Caco-2 (cell line): Measurements from ENCODE around the gene TCAF1. TPM values are rescaled to one million over a fixed set of nuclear protein-coding genes. Genes with fewer than 3 reads are reported as not detected.
A peak's percentile ranks its signal among the peaks of the same experiment; 100 is the strongest.

Experiments used
- BruUV-seq: library from RNA; stranded (reverse); fragments of 400-500 nt; replicated peaks from 2 replicates; lab custom pipeline; 2021; lab: Mats Ljungman, UMichigan
- CTCF ChIA-PET: fragments of 300-600 bp; sonication (Branson Sonifier 250); formaldehyde crosslinking; loops from one replicate; lab custom pipeline; 2022; ENCODE audit warnings: antibody characterized with exemption; lab: Charles Lee
- POLR2A ChIA-PET: fragments of 300-600 bp; sonication (Branson Sonifier 250); formaldehyde crosslinking; loops from one replicate; lab custom pipeline; 2022; ENCODE audit warnings: antibody characterized with exemption; lab: Charles Lee
- DNase-seq, 2 experiments: peaks; one replicate each; pipeline versions ENCODE4 v3.0.0 to v3.0.0-alpha.2; 2020 to 2022
- H3K27me3 ChIP-seq: replicated peaks from 2 replicates; pipeline ENCODE4 v1.6.0; 2011; ENCODE audit warnings: low read length; ENCODE audit not compliant: control insufficient read depth, insufficient read depth
- H3K36me3 ChIP-seq: 2 replicates; pipeline ENCODE4 v1.5.1; 2011; ENCODE audit warnings: low read length; ENCODE audit not compliant: control insufficient read depth, insufficient read depth
- H3K4me1 ChIP-seq: fragments of 250-450 bp; sonication (Bioruptor Pico); 2 replicates; pipeline ENCODE4 v1.5.1; 2020; ENCODE audit warnings: mild to moderate bottlenecking
- H3K4me3 ChIP-seq: 2 replicates; pipeline ENCODE4 v1.5.1; 2011; ENCODE audit warnings: low read depth, mild to moderate bottlenecking, control low read depth, low read length
- H3K9me3 ChIP-seq: fragments of 250-450 bp; sonication (Bioruptor Pico); 2 replicates; pipeline ENCODE4 v1.5.1; 2020; ENCODE audit warnings: mild to moderate bottlenecking, moderate library complexity
- H3K27ac Mint-ChIP-seq: one replicate; pipeline ENCODE4 v1.8.0; 2022; ENCODE audit warnings: mixed read lengths; ENCODE audit not compliant: unreplicated experiment
- H3K27me3 Mint-ChIP-seq: one replicate; pipeline ENCODE4 v1.8.0; 2022; ENCODE audit warnings: mixed read lengths; ENCODE audit not compliant: insufficient read depth, unreplicated experiment
- H3K36me3 Mint-ChIP-seq: one replicate; pipeline ENCODE4 v1.8.0; 2022; ENCODE audit warnings: mild to moderate bottlenecking, mixed read lengths; ENCODE audit not compliant: insufficient read depth, unreplicated experiment
- H3K4me1 Mint-ChIP-seq: one replicate; pipeline ENCODE4 v1.8.0; 2022; ENCODE audit warnings: low read depth, mixed read lengths; ENCODE audit not compliant: unreplicated experiment
- H3K4me3 Mint-ChIP-seq: one replicate; pipeline ENCODE4 v1.8.0; 2022; ENCODE audit warnings: mild to moderate bottlenecking, moderate library complexity, mixed read lengths; ENCODE audit not compliant: unreplicated experiment
- H3K9me3 Mint-ChIP-seq: one replicate; pipeline ENCODE4 v1.8.0; 2022; ENCODE audit warnings: mixed read lengths; ENCODE audit not compliant: unreplicated experiment
- intact Hi-C: fragments of 100-400 bp; cut with micrococcal nuclease; formaldehyde crosslinking; loops from one replicate; pipeline ENCODE4 v1.10.0; 2022; ENCODE audit not compliant: unreplicated experiment
- total RNA-seq: library from RNA; stranded (reverse); gene quantifications from 2 replicates; pipeline ENCODE4 v1.2.3, GENCODE V29; 2022
- TF ChIP-seq, protein P1 (sequence below), 2 experiments: fragments of 200-600 bp in 1 of 2; IDR thresholded peaks; 1 replicate in 1 of 2; 2 replicates in 1 of 2; pipeline versions ENCODE4 v1.5.1 to v1.8.0; 2011 to 2022; ENCODE audit warnings: antibody characterized with exemption in 1 of 2, control low read depth in 1 of 2, inconsistent platforms in 1 of 2, low read depth in 1 of 2, low read length in 1 of 2, mild to moderate bottlenecking in 1 of 2, moderate library complexity in 1 of 2; ENCODE audit not compliant: insufficient read depth in 1 of 2, severe bottlenecking in 1 of 2, unreplicated experiment in 1 of 2

TCAF1 gene
- total RNA-seq, 1 experiment from 2014 or later = 92.3 TPM

DNA sequence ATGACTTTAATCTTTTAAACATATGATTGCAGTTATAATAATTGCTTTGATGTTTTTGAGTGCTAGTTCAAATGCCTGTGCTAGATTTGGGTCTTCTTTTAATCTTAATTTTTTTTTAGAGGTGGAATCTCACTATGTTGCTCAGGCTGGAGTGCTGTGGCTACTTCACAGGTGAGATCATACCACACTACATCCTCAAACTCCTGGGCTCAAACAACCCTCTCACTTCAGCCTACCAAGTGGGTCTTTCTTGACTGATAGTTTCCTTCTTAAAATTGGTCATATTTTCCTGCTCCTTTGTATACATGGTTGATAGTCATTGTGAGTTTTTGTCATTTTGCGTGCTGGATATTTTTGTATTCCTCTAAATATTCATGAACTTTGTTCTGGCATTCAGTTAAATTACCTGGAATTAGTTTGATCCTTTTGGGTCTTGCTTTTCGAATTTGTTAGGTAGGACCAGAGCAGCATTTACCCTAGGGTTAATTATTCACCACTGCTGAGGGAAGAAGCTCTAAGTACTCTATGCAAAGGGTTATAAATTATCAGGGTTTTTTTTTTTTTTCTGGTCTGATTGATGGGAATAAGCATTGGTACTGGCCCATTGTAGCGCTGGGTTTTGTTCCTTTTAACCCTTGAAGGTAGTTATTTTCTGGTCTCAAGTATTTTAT is 12.1 kb upstream of the TCAF1 start:
- Mint-ChIP-seq H3K9me3 (peaks cover 16% of the 10 kb centered on the region), H3K4me3 (peak overlapping the region; percentile 40), H3K4me1 (peaks cover 12% of the 10 kb centered on the region), H3K27me3 (no peaks in the 10 kb centered on the region), H3K27ac (no peak overlapping the region), H3K36me3 (no peaks in the 10 kb centered on the region)
- Histone ChIP-seq H3K36me3 (no peaks in the 10 kb centered on the region), H3K4me1 (peaks cover 14% of the 10 kb centered on the region; the same call in 1 of the 2 replicates), H3K9me3 (peaks cover 3% of the 10 kb centered on the region; the same call in 1 of the 2 replicates), H3K4me3 (no peak overlapping the region), H3K27me3 (no peaks in the 10 kb centered on the region)
- CTCF ChIA-PET = interaction anchor here (1.0 kb wide), 1 partner anchor 12 kb away, joined by 3 read pairs; the partner anchor contains the start of gene TCAF1
- no peak for DNase-seq
- no TSS peak for BruUV-seq
- TF ChIP-seq, protein P1, sequence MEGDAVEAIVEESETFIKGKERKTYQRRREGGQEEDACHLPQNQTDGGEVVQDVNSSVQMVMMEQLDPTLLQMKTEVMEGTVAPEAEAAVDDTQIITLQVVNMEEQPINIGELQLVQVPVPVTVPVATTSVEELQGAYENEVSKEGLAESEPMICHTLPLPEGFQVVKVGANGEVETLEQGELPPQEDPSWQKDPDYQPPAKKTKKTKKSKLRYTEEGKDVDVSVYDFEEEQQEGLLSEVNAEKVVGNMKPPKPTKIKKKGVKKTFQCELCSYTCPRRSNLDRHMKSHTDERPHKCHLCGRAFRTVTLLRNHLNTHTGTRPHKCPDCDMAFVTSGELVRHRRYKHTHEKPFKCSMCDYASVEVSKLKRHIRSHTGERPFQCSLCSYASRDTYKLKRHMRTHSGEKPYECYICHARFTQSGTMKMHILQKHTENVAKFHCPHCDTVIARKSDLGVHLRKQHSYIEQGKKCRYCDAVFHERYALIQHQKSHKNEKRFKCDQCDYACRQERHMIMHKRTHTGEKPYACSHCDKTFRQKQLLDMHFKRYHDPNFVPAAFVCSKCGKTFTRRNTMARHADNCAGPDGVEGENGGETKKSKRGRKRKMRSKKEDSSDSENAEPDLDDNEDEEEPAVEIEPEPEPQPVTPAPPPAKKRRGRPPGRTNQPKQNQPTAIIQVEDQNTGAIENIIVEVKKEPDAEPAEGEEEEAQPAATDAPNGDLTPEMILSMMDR (IDR thresholded peaks at IDR 0.05; ENCODE audit: insufficient read depth in 1 of 2, low read depth in 1 of 2, low read length in 1 of 2, severe bottlenecking in 1 of 2, unreplicated experiment in 1 of 2) = no peak
- intact Hi-C loops = loop anchor here (1.0 kb wide), 1 partner anchor 12 kb away; the partner anchor contains the start of gene TCAF1
- POLR2A ChIA-PET = interaction anchor here (0.7 to 1.5 kb wide), 2 partner anchors 12 to 61 kb away, joined by 3 to 4 read pairs; partner anchors contain the start of gene TCAF1

DNA sequence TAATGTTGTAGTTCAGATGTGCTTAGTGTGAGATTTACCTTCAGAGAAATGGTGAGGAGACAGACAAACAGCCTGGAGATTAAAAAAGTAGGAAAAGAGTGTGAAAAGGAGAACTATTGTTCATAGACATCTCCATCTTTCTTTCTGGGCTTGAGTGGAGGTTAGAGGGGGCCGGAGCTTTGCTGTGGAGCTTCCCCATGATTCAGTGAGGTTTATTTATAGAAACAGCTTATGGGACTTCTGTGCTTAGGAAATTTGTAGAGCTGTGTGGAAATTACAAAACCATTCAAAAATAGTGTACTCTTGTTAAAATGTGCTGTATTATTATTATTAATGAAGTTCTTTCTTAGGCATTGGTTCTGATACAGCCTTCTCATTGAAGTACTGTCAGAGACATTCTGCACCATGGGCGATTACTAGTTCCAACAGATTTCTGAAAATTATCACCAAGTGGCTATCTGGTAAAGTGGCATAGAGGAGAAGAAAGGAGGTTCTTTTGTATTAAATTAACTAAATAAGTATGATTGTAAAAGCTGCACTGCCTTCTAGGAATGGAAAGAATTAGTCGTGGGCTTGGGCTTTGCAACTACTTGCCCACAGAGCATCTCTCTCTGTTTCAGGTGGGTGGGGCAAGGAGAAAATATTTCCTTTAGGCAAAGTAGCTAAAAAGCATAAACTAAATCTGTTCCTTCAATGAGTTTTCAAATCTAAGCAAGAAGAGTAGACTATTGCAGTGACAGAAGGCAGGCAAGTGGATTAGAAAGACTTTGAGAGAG is 8.7 kb upstream of the TCAF1 start:
- ChIA-PET CTCF (interaction anchor here (1.1 kb wide), 1 partner anchor 18 kb away, joined by 3 read pairs; no protein-coding TSS in a partner anchor), POLR2A (no interaction called here)
- no peaks in the 10 kb centered on the region for H3K36me3 Mint-ChIP-seq
- no peak overlapping the region for H3K27ac Mint-ChIP-seq
- H3K36me3 ChIP-seq = no peaks in the 10 kb centered on the region
- H3K9me3 ChIP-seq = no peaks in the 10 kb centered on the region
- no TSS peak for BruUV-seq
- peaks cover 14% of the 10 kb centered on the region for H3K4me1 Mint-ChIP-seq
- H3K27me3 Mint-ChIP-seq = no peaks in the 10 kb centered on the region
- H3K4me3 Mint-ChIP-seq = no peak overlapping the region
- intact Hi-C loops = no loop called here
- no peak for DNase-seq
- TF ChIP-seq, protein P1 (IDR thresholded peaks at IDR 0.05; ENCODE audit: insufficient read depth in 1 of 2, low read depth in 1 of 2, low read length in 1 of 2, severe bottlenecking in 1 of 2, unreplicated experiment in 1 of 2) = no peak
- H3K9me3 Mint-ChIP-seq = no peaks in the 10 kb centered on the region
- H3K4me1 ChIP-seq = peaks cover 14% of the 10 kb centered on the region; the same call in 1 of the 2 replicates
- no peak overlapping the region for H3K4me3 ChIP-seq
- H3K27me3 ChIP-seq = no peaks in the 10 kb centered on the region

DNA sequence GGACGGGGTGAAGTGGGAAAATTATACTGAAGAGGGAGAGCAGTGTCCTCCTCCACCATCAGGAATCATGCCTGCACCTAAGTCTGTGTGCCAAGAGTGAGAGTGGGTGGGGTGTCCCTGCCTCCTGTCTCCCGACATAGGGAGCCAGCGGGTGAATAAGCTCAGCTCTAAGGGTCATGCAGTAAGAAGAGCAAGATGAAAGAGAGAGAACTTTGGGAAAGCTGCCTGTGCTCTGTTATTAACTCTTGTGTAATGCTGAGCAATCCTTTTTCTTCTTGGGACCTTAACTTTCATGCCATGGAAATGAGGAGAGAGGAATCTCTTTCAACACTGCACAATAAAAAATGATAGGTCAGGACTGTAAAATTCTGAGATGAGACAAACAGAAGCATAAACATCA is 7.9 kb upstream of the TCAF1 start:
- Mint-ChIP-seq H3K9me3 (no peaks in the 10 kb centered on the region), H3K36me3 (no peaks in the 10 kb centered on the region), H3K4me3 (no peak overlapping the region), H3K27ac (no peak overlapping the region), H3K27me3 (no peaks in the 10 kb centered on the region), H3K4me1 (peaks cover 21% of the 10 kb centered on the region)
- ChIA-PET POLR2A (no interaction called here), CTCF (no interaction called here)
- DNase-seq = no peak
- TF ChIP-seq, protein P1 (IDR thresholded peaks at IDR 0.05; ENCODE audit: insufficient read depth in 1 of 2, low read depth in 1 of 2, low read length in 1 of 2, severe bottlenecking in 1 of 2, unreplicated experiment in 1 of 2) = no peak
- BruUV-seq = no TSS peak
- Histone ChIP-seq H3K27me3 (no peaks in the 10 kb centered on the region), H3K36me3 (no peaks in the 10 kb centered on the region), H3K4me3 (no peak overlapping the region), H3K4me1 (peaks cover 21% of the 10 kb centered on the region), H3K9me3 (no peaks in the 10 kb centered on the region)
- intact Hi-C loops = no loop called here
